ENCODE measurements around the gene CDH13. TPM values are rescaled to one million over a fixed set of nuclear protein-coding genes. Genes with fewer than 3 reads are reported as not detected.

CDH13 gene
- total and polyA plus RNA-seq, 12 donors = 0.86 to 30.6 (median 2.4) TPM

DNA sequence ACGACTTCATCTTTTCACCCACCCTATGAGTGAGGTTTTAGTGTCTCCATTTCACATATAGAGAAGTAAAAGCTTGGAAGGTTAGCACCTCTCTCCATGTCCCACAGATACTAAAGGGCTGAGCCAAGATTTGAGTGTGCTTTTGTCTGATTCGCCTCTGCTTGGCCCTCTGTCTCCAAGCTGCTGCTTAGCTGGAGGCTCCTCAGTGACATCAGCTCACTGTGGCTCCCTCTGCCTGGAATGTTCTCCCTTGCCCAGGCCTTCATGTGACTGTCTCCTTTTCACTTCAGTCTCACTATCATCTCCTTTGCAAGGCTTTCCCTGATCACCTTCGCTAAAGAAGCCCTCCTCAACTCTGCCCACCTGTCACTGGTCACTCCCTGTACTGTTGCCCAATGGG, 1096.5 kb downstream of the CDH13 start:
- intact Hi-C loops (cut with DNase I) = no loop called here
- DNase-seq = no peak
- TF ChIP-seq, protein P1, sequence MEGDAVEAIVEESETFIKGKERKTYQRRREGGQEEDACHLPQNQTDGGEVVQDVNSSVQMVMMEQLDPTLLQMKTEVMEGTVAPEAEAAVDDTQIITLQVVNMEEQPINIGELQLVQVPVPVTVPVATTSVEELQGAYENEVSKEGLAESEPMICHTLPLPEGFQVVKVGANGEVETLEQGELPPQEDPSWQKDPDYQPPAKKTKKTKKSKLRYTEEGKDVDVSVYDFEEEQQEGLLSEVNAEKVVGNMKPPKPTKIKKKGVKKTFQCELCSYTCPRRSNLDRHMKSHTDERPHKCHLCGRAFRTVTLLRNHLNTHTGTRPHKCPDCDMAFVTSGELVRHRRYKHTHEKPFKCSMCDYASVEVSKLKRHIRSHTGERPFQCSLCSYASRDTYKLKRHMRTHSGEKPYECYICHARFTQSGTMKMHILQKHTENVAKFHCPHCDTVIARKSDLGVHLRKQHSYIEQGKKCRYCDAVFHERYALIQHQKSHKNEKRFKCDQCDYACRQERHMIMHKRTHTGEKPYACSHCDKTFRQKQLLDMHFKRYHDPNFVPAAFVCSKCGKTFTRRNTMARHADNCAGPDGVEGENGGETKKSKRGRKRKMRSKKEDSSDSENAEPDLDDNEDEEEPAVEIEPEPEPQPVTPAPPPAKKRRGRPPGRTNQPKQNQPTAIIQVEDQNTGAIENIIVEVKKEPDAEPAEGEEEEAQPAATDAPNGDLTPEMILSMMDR (IDR thresholded peaks at IDR 0.05) = no peak
- no peaks in the 10 kb centered on the region for H3K4me1 ChIP-seq (replicated peaks in 1 of 2)
- H3K36me3 ChIP-seq (replicated peaks in 1 of 2) = no peaks in the 10 kb centered on the region
- H3K9me3 ChIP-seq (replicated peaks in 1 of 3) = no peaks in the 10 kb centered on the region
- H3K27me3 ChIP-seq = no peaks in the 10 kb centered on the region
- no peak overlapping the region for H3K4me3 ChIP-seq
- no peak overlapping the region for H3K27ac ChIP-seq
- WGBS, 4 donors = 63 to 87% (median 76%) methylated on average over 3 of the region's 3 CpGs

DNA sequence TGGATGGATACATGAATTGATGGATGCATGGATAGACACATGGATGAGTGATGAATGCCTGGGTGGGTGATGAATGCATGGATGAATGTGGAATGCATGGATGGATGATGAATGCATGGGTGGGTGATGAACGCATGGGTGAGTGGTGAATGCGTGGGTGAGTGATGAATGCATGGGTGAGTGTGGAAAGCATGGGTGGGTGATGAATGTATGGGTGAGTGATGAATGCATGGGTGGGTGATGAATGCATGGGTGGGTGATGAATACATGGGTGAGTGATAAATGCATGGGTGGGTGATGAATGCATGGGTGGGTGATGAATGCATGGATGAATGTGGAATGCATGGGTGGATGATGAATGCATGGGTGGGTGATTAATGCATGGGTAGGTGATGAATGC, 1097.1 kb downstream of the CDH13 start:
- intact Hi-C loops (cut with DNase I) = no loop called here
- 77 to 85% (median 82%) methylated on average over 2 of the region's 2 CpGs for WGBS, 4 donors
- H3K9me3 ChIP-seq (replicated peaks in 1 of 3) = no peaks in the 10 kb centered on the region

DNA sequence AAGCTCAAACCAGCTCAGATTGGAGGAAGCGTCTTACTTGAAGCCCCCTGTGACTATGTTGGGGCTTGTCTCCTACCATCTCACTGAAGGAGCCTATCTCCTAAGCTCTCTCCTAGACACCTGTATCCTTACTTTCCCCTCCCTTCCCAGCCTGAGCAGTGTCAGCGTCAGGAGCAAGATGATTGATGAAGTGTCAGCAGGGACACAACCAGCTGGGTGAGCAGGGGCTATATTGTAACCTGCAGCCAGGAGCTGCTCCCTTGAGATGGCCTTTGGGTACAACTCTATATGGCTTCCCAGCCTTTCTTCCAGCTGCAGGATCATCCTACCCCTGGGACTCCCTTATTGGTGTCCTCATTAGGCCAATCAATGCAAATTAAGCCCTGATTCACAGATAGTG, 1097.8 kb downstream of the CDH13 start:
- H3K27me3 ChIP-seq = no peaks in the 10 kb centered on the region
- no peaks in the 10 kb centered on the region for H3K9me3 ChIP-seq (replicated peaks in 1 of 3)
- TF ChIP-seq POLR2A (IDR thresholded peaks at IDR 0.05) = no peak
- TF ChIP-seq, protein P1 (IDR thresholded peaks at IDR 0.05) = no peak
- H3K4me3 ChIP-seq = no peak overlapping the region
- intact Hi-C loops (cut with DNase I) = no loop called here
- H3K4me1 ChIP-seq (replicated peaks in 1 of 2) = no peaks in the 10 kb centered on the region
- no peaks in the 10 kb centered on the region for H3K36me3 ChIP-seq (replicated peaks in 1 of 2)
- 71 to 78% (median 73%) methylated on average over 2 of the region's 2 CpGs for WGBS, 4 donors
- no peak for DNase-seq
- H3K27ac ChIP-seq = no peak overlapping the region

More for the DNA sequence above, 1097.1 kb downstream of the CDH13 start:
- Histone ChIP-seq H3K27me3 (no peaks in the 10 kb centered on the region), H3K36me3 (replicated peaks in 1 of 2) (no peaks in the 10 kb centered on the region), H3K27ac (no peak overlapping the region), H3K4me3 (no peak overlapping the region), H3K4me1 (replicated peaks in 1 of 2) (no peaks in the 10 kb centered on the region)
- no peak for TF ChIP-seq POLR2A (IDR thresholded peaks at IDR 0.05)
- TF ChIP-seq, protein P1 (IDR thresholded peaks at IDR 0.05) = no peak
- DNase-seq = no peak

DNA sequence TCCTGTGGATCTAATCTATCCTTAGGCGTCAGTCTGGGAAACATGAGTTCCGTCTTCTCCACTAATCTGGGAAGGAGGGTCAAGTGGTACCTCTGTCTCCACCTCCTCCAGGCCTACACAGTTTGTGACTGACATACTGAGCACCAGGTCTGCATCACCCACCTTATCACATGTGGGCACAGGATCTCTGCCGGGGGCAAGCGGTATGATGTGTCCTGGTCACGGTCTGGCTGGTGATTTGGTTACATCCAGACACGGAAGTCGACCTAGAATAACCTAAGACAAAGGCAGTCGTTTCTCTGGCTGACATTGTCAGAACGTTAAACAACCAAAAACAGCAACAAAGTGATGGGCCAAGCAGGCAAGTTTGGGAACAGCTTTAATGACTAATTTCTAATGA, 1098.5 kb downstream of the CDH13 start:
- H3K4me3 ChIP-seq = no peak overlapping the region
- no peaks in the 10 kb centered on the region for H3K4me1 ChIP-seq (replicated peaks in 1 of 2)
- TF ChIP-seq, protein P1 (IDR thresholded peaks at IDR 0.05) = no peak
- no peak for TF ChIP-seq POLR2A (IDR thresholded peaks at IDR 0.05)
- DNase-seq = no peak
- intact Hi-C loops (cut with DNase I) = no loop called here
- H3K36me3 ChIP-seq (replicated peaks in 1 of 2) = no peaks in the 10 kb centered on the region
- 61 to 68% (median 65%) methylated on average over 9 of the region's 9 CpGs for WGBS, 4 donors
- H3K27ac ChIP-seq = no peak overlapping the region
- H3K9me3 ChIP-seq (replicated peaks in 1 of 3) = no peaks in the 10 kb centered on the region
- no peaks in the 10 kb centered on the region for H3K27me3 ChIP-seq

Data from adrenal gland (tissue), 12 donors.